ENCODE results near the gene MDP1.

MDP1 gene

GRCh38 chr14:24258119-24258518 lies 42.3 kb upstream of the MDP1 start:
- POLR2A ChIA-PET: no interaction called here
- CTCF ChIA-PET: interaction anchor here (1.3 to 2.3 kb wide), 5 partner anchors 11 to 24 kb away, joined by 3 to 10 read pairs (median 7); partner anchors contain the start of genes RABGGTA and TINF2
- no peak for TF ChIP-seq CTCF (IDR thresholded peaks at IDR 0.05; ENCODE audit: control extremely low read depth, extremely low read depth, low read depth, missing control alignments)
- no peak for DNase-seq (ENCODE audit: extremely low spot score)

- ChIA-PET CTCF (interaction anchor here (0.7 to 2.3 kb wide), 6 partner anchors 10 to 51 kb away, joined by 3 to 11 read pairs (median 4); partner anchors contain the start of genes CIDEB and TINF2), POLR2A (interaction anchor here (0.7 kb wide), 1 partner anchor 44 kb away, joined by 3 read pairs; the partner anchor contains the start of gene CHMP4A)
- DNase-seq (ENCODE audit: extremely low spot score): no peak
- no peak for TF ChIP-seq CTCF (IDR thresholded peaks at IDR 0.05; ENCODE audit: control extremely low read depth, extremely low read depth, low read depth, missing control alignments)
Measured at GRCh38 chr14:24256960-24257359, 41.1 kb upstream of the MDP1 start.

- ChIA-PET CTCF (interaction anchor here (0.7 to 2.7 kb wide), 8 partner anchors 9 to 52 kb away, joined by 3 to 11 read pairs (median 6); partner anchors contain the start of genes CIDEB and TINF2), POLR2A (interaction anchor here (0.7 kb wide), 1 partner anchor 43 kb away, joined by 3 read pairs; the partner anchor contains the start of gene CHMP4A)
- no peak for TF ChIP-seq CTCF (IDR thresholded peaks at IDR 0.05; ENCODE audit: control extremely low read depth, extremely low read depth, low read depth, missing control alignments)
- DNase-seq (ENCODE audit: extremely low spot score): no peak
Measured at GRCh38 chr14:24255931-24256711, 40.3 kb upstream of the MDP1 start.

GRCh38 chr14:24255438-24255837 lies 39.6 kb upstream of the MDP1 start:
- TF ChIP-seq CTCF (IDR thresholded peaks at IDR 0.05; ENCODE audit: control extremely low read depth, extremely low read depth, low read depth, missing control alignments): no peak
- no peak for DNase-seq (ENCODE audit: extremely low spot score)
- POLR2A ChIA-PET: no interaction called here
- CTCF ChIA-PET: interaction anchor here (1.1 to 2.7 kb wide), 4 partner anchors 13 to 53 kb away, joined by 4 to 11 read pairs (median 8); partner anchors contain the start of genes CIDEB and TINF2

- TF ChIP-seq CTCF (IDR thresholded peaks at IDR 0.05; ENCODE audit: control extremely low read depth, extremely low read depth, low read depth, missing control alignments): no peak
- no peak for DNase-seq (ENCODE audit: extremely low spot score)
- POLR2A ChIA-PET: no interaction called here
- CTCF ChIA-PET: interaction anchor here (1.1 to 2.7 kb wide), 4 partner anchors 12 to 53 kb away, joined by 4 to 11 read pairs (median 8); partner anchors contain the start of genes CIDEB and TINF2
Measured at GRCh38 chr14:24254630-24255392, 38.9 kb upstream of the MDP1 start.

GRCh38 chr14:24253936-24254335 lies 38.1 kb upstream of the MDP1 start:
- TF ChIP-seq CTCF (IDR thresholded peaks at IDR 0.05; ENCODE audit: control extremely low read depth, extremely low read depth, low read depth, missing control alignments): no peak
- ChIA-PET POLR2A (no interaction called here), CTCF (interaction anchor here (0.6 to 4.3 kb wide), 6 partner anchors 12 to 54 kb away, joined by 3 to 36 read pairs (median 8); partner anchors contain the start of genes CIDEB, MDP1 and TINF2)
- DNase-seq (ENCODE audit: extremely low spot score): no peak
